GM19452 (cell line): ENCODE data around the gene FILIP1L.

Source experiments
- ATAC-seq: cut with Tn5 transposase; IDR thresholded peaks from one replicate; pipeline ENCODE4 v1.9.1; 2021; ENCODE audit not compliant: unreplicated experiment

Gene FILIP1L

DNA sequence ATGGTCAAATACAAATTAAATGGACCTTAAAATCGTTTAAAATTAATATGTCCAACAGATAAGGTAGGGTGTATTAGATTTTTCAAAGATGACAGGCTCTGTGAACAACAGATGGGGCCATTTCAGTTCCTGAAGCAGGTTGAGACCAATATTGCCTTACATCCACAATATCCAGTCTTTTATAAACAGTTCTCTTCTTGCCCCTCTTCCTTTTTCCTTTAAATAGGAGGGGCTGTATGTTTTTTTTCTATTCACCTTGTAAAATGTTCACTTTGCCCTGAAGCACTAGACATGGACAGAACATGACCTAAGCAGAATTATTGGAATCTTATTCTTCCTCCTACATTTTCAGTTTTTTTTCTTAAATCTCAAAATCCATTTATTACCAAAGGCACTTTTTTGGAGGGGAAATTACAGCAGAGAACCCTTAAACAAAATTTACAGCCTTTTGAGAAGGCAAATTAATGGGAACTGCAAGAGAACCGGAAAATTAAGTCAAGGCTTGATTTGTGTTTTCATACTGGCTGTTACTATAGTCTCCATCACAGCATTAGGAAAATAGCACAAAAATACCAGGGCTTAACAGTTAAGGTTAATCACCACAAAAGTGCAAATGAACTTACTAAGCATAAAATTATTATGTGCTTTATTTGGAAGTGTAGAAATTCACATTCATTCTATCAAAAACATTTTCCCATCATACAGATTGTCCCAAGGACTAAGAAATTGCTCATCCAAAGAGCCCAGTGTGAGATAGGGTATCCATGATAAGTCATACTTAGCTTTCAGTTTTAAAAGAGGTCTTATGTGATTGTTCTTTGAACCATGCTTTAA is 240.8 kb downstream of the FILIP1L start:
- ATAC-seq, result no peak

DNA sequence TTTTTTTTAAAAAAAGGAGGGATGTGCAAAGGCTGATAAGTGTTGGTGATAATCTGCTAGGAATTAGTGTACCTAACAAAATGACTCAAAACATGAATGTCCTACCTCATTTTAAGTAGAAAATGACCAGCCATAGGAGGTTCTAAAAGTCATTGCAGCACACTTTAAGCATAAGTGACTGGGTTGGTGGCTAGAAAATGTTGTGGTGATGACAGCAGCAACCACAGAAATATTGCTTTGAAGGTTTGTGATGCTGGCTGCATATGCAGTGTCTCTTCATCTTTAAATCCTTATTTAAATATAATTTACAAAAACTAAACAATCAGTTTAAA is 241.4 kb downstream of the FILIP1L start:
- peak; percentile 48 for ATAC-seq

DNA sequence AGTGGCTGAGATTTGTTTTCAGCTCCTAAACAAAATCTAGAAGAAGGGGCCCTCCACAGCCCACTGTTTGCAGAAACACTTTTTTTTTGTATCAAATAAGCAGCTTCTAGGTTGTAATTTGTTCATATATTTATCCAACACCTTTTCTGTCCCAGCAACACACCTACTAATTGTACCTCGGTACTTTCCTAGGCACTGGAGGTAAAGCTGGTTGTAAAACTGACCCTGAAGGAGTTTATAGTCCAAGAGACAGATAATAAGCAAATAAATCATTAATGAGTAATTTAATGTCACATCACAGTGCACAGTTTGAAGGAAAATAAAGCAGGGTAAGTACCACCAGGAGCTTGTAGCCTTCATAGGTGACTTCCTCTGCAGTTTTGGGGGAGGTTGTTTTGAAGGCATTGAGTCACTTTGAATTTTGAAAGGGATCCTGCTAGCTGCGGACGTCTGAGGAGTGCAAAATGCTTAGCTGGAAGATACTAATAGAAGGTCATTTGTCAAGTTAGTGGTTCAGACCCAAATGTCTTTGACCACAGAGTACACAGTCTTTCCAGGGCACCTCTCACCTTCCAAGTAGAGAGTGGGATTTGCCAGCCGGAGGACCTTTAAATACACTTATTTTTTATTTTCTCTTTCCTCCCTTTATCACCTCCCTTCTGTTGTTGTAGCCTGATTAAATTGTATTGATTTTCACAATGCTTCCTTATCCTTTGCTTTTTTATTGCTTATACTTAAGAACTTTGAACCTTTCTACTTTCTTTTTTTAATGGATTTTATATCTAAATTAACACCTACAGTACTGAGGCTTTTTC is 242.9 kb downstream of the FILIP1L start:
- no peak for ATAC-seq

DNA sequence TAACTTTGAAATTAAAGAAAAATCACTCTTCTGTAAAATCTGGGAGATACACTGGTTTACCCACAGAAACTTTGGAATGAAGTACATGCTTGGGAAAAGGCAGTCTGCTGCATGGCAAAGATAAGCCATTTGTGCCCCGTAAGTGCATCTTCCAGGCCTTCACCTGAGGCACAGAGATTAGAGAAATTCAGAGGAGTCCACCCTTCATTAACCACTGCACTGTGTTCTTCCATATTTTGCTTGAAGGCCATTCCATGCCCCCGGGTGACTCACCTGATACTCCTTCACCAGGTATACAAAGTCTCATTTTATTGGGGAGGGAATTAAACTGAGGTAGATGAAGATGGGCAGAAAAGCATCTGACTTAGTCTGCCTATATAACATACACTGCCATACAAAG is 243.6 kb downstream of the FILIP1L start:
- ATAC-seq, result no peak

DNA sequence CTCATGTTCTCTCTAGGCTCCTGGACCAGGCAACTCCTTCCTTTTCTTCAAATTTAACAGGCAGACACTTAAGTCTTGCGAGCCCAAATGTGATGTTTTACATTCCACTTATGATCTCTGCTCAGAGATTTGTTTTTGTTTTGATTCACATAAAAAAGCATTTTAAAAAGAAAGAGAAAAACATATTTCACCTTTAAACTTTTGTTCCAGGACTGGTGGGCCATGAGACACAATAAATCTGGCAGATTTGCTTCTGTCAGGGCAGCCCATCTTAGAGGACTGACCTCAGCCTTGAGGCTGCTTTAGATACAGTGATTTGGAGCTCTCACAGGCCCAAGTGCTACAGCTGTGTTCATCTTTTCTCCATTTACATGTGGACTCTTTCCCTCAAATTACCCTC is 244.7 kb downstream of the FILIP1L start:
- no peak for ATAC-seq

DNA sequence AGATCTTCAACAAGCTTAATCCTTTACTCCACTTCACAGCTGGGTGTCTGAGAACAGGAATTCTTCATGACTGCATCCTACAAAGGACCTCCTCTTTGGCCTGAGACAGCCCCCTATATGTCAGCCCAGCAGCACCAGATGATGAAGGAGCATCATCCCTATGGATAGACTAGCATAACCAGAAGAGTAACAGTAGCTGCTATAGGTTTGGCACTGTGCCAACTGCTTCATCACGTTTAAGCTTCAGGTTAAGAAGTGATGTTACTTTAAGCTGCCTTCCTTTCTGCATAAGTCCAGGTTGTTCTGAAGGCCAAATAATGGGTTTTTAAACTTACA is 246.0 kb downstream of the FILIP1L start:
- ATAC-seq, result no peak

DNA sequence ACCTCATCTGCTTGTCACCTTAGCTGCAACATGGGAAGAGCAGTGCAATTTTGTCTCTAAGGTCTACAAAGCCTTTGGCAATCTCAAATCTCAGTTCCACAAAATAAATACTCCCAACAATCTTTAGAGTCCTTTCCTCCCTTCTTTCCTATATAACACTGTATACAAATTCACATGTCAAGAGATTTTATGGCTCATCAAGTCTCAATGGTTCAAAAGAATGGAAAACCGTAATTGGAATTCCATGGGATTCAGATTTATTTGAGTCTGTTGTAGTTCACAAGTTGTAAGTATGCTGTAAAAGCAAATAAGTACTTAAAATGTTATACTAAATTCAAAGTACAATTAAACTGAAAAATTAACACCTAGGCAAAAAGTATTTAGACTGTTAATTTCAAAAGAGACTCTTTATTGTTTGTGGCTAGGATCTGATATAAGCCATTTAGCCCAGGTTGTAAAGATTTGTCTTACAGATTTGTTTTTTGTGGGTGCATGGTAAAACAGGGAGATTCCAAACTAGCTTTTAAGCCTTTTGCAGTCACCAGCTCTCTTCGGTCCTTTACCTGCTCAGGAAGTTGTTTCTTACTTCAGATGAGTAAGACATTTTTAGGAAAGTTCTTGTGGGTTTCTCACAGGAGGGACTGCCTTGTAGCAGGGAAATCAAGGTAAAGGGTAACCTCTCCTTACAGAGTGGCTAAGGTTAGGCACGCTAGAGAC is 246.5 kb downstream of the FILIP1L start:
- no peak for ATAC-seq

DNA sequence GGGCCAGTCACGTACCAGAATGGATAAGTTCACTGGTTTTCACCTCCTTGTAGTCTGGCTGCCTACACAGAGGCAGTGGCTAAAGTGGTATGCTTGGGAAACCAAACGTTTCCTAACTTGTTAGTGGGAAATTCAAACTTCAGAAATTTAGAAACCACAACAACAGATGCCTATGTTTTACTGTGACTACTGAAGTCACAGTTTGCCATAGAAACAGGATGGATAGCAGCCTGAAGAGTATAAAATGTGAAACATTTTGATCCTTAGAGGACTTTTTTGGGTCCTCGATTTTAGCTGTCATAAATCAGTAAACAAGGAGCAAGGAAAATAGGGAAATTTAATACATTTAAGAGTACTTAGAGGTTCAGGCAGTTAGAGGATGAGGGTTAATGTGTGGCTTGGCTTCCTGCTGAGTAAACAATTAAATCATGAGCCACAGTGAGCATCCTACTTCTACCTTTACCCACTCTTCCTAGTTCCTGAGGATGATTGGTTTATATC is 248.0 kb downstream of the FILIP1L start:
- no peak for ATAC-seq

DNA sequence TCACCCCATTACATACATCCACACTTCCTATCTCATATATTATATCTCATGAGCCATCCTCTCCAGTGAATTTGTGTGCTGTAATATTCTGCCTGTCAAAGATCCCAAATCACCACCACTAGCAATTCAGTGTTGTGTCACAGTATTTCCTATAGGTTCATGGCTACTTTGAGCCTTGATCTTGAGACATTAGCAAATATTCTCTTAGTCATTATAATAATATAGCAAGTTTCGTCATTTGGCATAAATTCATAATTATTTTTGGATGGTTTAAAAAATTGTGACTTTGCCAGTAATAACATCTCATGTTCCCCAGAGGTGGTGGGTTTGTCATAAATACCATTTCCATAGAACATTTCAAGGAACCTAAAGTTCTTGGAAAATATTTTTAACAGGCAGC is 249.0 kb downstream of the FILIP1L start:
- no peak for ATAC-seq

DNA sequence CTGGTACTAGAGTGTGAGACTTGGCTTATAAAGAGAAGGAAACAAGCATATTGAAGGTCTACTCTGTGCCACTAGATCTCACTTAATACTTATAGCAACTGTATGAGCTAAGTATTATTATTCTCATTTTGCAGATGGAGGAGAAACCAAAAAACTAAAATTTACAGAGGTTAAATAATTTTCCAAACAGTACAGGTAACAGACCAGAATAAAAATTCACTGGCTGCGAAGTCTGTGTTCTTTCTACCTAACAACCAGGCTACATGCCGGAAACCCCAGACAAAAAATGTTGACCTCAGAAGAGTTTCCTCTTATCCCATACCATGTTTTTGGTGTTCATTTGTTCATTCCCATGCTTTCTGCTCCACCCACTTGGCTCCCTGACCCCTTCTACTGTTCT is 250.0 kb downstream of the FILIP1L start:
- ATAC-seq, result no peak

DNA sequence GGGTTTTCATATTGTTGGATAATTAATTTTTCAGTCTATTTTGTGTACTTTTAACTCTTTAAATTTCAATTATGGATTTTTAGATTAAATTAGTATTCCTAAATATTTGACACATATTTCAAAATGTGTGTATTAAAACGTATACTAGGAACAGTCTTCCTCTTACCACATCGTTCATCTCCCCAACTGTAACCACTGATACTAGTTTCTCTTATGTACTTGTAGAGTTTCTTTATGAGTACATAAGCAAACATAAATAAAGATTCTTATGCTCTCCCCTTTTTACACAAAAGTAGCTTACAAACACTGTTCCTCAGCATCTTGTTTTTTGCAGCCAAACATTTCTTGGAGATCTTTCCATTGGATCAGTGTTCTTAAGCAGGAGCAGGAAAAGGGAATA is 250.7 kb downstream of the FILIP1L start:
- no peak for ATAC-seq

DNA sequence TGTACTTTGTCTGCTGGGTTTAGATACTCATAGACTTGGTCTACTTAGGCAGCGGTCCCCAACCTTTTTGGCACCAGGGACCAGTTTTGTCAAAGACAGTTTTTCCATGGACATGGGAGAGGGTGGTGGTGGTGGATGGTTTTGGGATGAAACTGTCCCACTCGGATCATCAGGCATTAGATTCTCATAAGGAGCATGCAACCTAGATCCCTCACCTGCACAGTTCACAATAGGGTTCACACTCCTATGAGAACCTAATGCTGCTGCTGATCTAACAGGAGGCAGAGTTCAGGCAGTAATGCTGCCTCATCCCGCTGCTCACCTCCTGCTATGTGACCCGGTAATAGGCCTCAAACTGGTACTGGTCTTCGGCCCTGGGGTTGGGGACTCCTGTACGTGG is 251.3 kb downstream of the FILIP1L start:
- ATAC-seq, result no peak

DNA sequence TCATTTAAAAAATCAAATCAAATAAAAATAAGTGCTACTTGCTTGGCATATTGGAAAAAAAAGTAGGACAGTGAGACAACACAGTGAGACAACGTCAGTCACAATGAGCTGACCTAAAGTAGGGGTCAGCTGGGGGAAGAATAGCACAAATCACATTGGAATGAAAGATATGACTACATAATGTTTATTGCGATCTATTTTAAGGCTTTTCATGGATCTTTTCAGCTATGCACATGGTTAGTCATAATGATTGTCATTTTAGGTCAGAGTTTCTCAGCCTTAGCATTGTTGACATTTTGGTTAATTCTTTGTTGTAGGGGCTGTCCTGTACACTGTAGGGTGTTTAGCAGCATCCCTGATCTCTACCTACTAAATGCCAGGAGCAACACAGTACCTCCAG is 252.1 kb downstream of the FILIP1L start:
- no peak for ATAC-seq

DNA sequence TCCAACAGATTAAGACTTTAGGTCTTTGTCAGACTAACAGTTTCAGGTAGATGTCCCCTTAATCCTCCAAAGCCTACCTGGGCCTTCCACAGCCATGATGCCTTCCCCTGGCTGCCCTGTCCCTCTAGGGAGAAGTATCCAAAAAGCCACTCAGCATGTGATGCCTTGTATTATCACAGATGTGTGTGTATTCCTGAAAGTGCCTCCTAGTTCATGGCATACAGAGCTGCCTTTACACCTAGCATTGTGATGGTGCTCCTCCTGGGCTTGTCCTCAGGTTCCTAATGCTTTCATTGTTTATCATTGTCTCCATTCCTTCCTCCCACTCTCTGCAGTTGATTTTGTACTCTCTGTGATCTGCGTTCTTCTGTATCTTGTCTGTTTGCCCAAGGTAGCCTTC is 253.1 kb downstream of the FILIP1L start:
- ATAC-seq, result no peak

DNA sequence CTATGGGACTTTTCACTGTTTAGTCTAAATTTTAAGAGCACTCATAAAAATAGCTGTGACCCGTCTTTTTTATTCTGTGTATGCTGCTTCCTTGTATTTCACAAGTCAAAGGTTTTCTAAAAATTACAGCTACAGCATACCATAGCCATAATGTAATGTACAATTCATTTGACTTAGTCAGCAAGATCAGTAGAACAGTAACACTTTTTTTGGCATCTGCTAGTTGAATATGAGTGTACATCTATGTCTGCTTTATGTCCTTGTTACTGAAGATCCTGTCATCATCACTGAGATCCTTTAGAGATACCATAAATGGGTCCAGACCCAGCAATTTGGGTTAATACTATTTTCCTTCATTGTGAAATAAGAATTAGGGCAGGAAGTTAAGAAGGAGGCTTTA is 254.5 kb downstream of the FILIP1L start:
- ATAC-seq, result no peak

DNA sequence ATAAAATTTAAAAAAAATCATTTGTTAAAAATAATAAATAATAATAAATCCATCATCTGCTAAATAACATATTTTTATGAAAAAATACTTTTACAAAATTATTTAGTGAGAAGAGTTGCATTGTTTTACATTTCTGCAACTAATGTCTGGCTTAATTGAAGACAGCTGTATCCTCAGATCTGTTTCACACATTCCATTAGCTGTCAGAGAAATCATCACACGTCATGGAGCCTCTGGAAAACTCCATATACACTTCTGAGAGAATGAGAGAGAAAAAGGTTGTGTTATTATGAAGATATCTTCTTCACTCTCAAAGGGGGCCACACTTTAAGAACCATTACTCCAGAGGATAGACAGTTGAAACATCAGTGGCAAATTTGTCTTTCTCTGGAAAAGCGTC is 255.8 kb downstream of the FILIP1L start:
- ATAC-seq, result no peak

DNA sequence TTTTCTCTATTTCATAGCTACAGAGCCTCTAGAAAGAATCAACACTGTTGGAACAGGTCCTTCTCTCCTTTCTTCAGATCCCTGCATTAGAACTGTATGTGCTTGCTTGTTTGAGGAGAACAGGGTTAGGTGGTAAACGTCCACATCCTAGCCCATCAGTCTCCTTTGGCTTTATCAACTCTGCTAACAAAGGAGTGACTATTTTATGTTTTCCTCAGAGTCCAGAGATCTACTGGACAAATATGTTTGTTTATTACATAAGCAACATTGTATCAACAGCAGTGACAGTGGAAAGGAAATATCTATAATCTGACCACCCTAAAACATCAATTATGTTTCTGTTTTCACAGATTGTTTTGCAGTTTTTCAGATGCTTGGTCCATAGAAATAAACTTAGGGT is 257.0 kb downstream of the FILIP1L start:
- no peak for ATAC-seq

DNA sequence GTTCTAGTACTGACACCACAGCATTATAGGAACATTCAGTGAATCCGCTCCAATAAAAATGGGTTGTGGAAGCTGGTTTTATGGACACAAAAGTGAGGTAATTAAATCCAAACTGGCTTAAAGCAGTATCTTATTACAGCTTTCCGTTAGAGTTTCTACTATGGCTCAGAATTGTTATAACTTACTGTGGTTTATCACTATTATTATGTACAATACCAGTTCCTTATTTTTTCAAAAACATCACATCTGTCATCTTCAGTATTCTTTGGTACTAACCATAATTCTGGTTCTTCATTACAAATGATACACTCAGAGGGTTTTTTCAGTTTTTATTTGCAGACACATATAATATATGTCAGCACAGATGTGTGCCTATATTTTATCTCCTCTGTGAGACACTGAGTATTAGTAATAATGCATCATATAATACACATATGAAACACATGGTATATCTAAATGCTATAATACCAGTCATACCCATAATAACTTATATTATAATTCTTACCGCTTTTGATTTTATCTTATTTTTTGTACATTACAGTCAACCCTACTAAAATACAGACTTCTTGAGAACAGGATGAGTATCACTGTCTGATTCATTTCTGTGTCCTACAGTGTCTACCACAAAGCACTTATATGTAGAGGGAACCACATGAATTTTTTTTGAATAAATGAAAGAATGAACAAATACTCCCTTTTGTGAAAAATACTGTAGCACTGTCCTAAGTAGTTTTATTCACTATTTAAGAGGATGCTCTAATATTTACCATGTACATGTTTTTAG is 257.7 kb downstream of the FILIP1L start:
- ATAC-seq, result no peak

DNA sequence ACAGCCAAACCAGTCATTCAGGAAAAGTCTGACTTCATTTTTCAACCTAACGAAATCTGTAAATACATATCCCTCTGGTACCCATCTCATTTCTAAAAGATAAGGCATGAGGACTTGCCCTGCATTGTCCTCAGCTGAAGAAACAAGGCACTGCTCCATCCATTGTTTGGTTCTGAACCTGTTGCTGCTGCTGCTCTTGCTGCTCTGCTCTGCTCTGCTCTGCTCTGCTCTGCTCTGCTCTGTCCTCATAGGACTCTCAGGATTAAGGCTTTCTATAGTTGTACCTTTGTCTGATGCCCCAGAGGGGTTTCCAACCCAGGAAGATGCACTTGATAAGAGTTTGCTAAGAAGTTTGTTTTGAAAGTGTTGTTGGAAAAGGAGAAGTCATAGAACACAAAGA is 258.4 kb downstream of the FILIP1L start:
- no peak for ATAC-seq

DNA sequence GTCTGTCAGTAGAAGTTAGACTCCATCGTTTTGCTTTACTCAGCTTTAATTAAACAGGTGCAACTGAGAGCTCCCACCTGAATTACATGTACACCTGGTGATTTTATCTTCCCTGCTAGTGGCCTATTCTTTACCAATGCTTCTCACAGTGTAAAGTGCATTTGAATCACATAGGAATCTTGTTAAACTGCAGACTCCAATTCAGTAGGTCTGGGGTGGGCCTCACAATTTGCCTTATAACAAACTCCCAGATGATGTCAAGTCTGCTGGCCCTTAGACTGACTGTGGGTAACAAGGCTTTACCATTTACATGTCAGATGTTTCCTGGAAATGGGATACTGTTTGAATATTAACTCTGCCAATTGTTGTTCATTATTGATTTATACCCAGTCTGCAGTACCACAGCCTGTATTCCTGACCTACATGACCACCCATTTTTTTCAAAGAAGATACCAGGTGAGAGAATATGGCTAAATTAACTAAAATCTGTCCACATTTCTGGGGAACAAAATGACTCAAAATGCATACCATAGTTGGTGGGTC is 259.5 kb downstream of the FILIP1L start:
- no peak for ATAC-seq

DNA sequence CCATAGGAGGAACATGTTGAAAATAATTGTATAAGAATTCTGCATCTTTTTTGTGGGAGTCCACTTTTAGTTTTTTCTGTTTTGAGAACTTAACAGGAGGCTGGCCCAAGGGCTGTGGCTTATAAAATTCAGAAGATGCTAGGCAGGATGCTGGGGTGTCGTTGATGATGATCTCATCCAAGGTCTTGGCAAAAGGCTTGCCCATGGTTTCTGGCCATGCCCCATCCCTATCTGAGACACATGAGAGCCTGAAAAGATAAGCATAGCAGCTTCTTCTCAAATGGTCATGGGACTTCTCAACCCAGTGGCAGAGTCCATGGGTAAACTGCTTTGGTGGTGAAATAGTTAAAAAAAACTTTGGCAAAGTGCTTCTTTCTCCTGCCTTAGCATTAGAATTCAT is 261.4 kb downstream of the FILIP1L start:
- no peak for ATAC-seq
